PC-9 (cell line): ENCODE results near the gene PCNX3. TPM values are rescaled to one million over a fixed set of nuclear protein-coding genes. Genes with fewer than 3 reads are reported as not detected.
A peak's percentile ranks its signal among the peaks of the same experiment; 100 is the strongest.

ENCODE experiments used
- BruUV-seq: library from RNA; stranded (reverse); fragments of 400-500 nt; replicated peaks from 2 replicates; lab custom pipeline; 2021; lab: Mats Ljungman, UMichigan
- CTCF ChIA-PET: fragments of 300-600 bp; sonication (Branson Sonifier 250); formaldehyde crosslinking; loops from one replicate; lab custom pipeline; 2022; ENCODE audit warnings: antibody characterized with exemption; lab: Charles Lee
- POLR2A ChIA-PET: fragments of 300-600 bp; sonication (Branson Sonifier 250); formaldehyde crosslinking; loops from one replicate; lab custom pipeline; 2022; ENCODE audit warnings: antibody characterized with exemption; ENCODE audit not compliant: unreplicated experiment; lab: Charles Lee
- DNase-seq, 2 experiments: peaks; one replicate each; pipeline versions ENCODE4 v3.0.0 to v3.0.0-alpha.2; 2015 to 2022; ENCODE audit warnings: mixed read lengths in 1 of 2
- H2AFZ ChIP-seq: fragments of 200-600 bp; sonication (generic); 2 replicates; pipeline ENCODE4 v1.8.1; 2017; ENCODE audit warnings: antibody characterized with exemption
- H3F3A ChIP-seq: fragments of 200-600 bp; sonication (generic); 2 replicates; pipeline ENCODE4 v1.8.1; 2017; ENCODE audit warnings: antibody characterized with exemption, mild to moderate bottlenecking, low read depth; ENCODE audit not compliant: insufficient read depth
- H3K27ac ChIP-seq: fragments of 200-600 bp; sonication (generic); 2 replicates; pipeline ENCODE4 v1.6.1; 2016; ENCODE audit warnings: mixed run types
- H3K27me3 ChIP-seq: fragments of 200-600 bp; sonication (generic); 2 replicates; pipeline ENCODE4 v1.6.1; 2016; ENCODE audit warnings: low read depth, mixed run types; ENCODE audit not compliant: insufficient read depth
- H3K36me3 ChIP-seq: fragments of 200-600 bp; sonication (generic); 2 replicates; pipeline ENCODE4 v1.6.1; 2016; ENCODE audit warnings: low read depth, mixed run types
- H3K4me1 ChIP-seq: fragments of 200-600 bp; sonication (generic); replicated peaks from 2 replicates; pipeline ENCODE4 v1.6.1; 2016; ENCODE audit warnings: mixed run types; ENCODE audit not compliant: insufficient read depth
- H3K4me2 ChIP-seq: fragments of 200-600 bp; sonication (generic); 2 replicates; pipeline ENCODE4 v1.6.1; 2017; ENCODE audit warnings: mixed run types
- H3K4me3 ChIP-seq: fragments of 200-600 bp; sonication (generic); 2 replicates; pipeline ENCODE4 v1.6.1; 2016; ENCODE audit warnings: mixed run types
- H3K79me2 ChIP-seq: fragments of 200-600 bp; sonication (generic); 2 replicates; pipeline ENCODE4 v1.6.1; 2017; ENCODE audit warnings: low read depth, mixed run types
- H3K9me2 ChIP-seq: fragments of 200-600 bp; sonication (generic); 2 replicates; pipeline ENCODE4 v1.8.1; 2017; ENCODE audit warnings: mild to moderate bottlenecking; ENCODE audit not compliant: insufficient read depth
- H3K9me3 ChIP-seq: fragments of 200-600 bp; sonication (generic); 2 replicates; pipeline ENCODE4 v1.8.1; 2016; ENCODE audit warnings: low read depth; ENCODE audit not compliant: insufficient read depth
- H4K20me1 ChIP-seq: fragments of 200-600 bp; sonication (generic); 2 replicates; pipeline ENCODE4 v1.8.1; 2017; ENCODE audit not compliant: insufficient read depth
- CTCF ChIP-seq: fragments of 200-600 bp; sonication (generic); conservative IDR thresholded peaks from 2 replicates; pipeline ENCODE4 v1.6.1; 2017; ENCODE audit warnings: mixed run types, antibody characterized with exemption, mild to moderate bottlenecking, moderate library complexity
- EZH2 ChIP-seq: fragments of 200-600 bp; sonication (generic); IDR thresholded peaks from 2 replicates; pipeline ENCODE4 v1.8.0; 2017; ENCODE audit warnings: antibody characterized with exemption, low read depth
- intact Hi-C: fragments of 100-400 bp; cut with micrococcal nuclease; formaldehyde crosslinking; loops from one replicate; pipeline ENCODE4 v1.10.0; 2022; ENCODE audit not compliant: unreplicated experiment
- total RNA-seq: library from RNA; stranded (reverse); gene quantifications from 2 replicates; pipeline ENCODE4 v1.2.3, GENCODE V29; 2021

The PCNX3 gene
- total RNA-seq, 1 experiment from 2014 or later = 76.9 TPM

- Histone ChIP-seq H3K36me3 (peaks cover 22% of the 10 kb centered on the region), H3K27ac (peak overlapping the region; percentile 80), H3K79me2 (peaks cover 24% of the 10 kb centered on the region), H3F3A (peaks cover 14% of the 10 kb centered on the region), H4K20me1 (peaks cover 6% of the 10 kb centered on the region), H3K9me3 (no peaks in the 10 kb centered on the region), H2AFZ (peak overlapping the region; percentile 87), H3K27me3 (no peaks in the 10 kb centered on the region), H3K4me1 (peaks cover 20% of the 10 kb centered on the region), H3K4me3 (peak overlapping the region; percentile 99), H3K4me2 (peak overlapping the region; percentile 96), H3K9me2 (no peaks in the 10 kb centered on the region)
- no TSS peak for BruUV-seq
- ChIA-PET CTCF (interaction anchor here (0.5 to 0.9 kb wide), 3 partner anchors 42 to 225 kb away, joined by 3 to 9 read pairs (median 8); partner anchors contain the start of gene FIBP), POLR2A (interaction anchor here (0.5 to 1.0 kb wide), 4 partner anchors 15 to 227 kb away, joined by 4 to 13 read pairs (median 7); partner anchors contain the start of gene CCDC85B)
- DNase-seq = peak in 1 of 2 experiments; percentile 46
- TF ChIP-seq EZH2 (no peak), CTCF (no peak)
- intact Hi-C loops = loop anchor here (1.0 kb wide), 3 partner anchors 25 to 195 kb away; partner anchors contain the start of genes CFL1, PCNX3 and SIPA1
These were observed 48.1 kb downstream of the PCNX3 start for GRCh38 chr11:65663639-65664200.

- no TSS peak for BruUV-seq
- POLR2A ChIA-PET = no interaction called here
These were observed 56.7 kb downstream of the PCNX3 start for GRCh38 chr11:65672180-65672860.

GRCh38 chr11:65672982-65673381 is 57.4 kb downstream of the PCNX3 start:
- POLR2A ChIA-PET = no interaction called here

More at GRCh38 chr11:65672180-65672860, 56.7 kb downstream of the PCNX3 start:
- Histone ChIP-seq H3F3A (0 out of 2 replicates have a peak, but pooled peaks cover 8% of the 10 kb centered on the region), H3K4me3 (no peak overlapping the region), H3K9me2 (no peaks in the 10 kb centered on the region), H3K27me3 (no peaks in the 10 kb centered on the region), H3K79me2 (no peaks in the 10 kb centered on the region), H4K20me1 (no peaks in the 10 kb centered on the region), H3K4me1 (no peaks in the 10 kb centered on the region), H3K27ac (no peak overlapping the region), H3K36me3 (no peaks in the 10 kb centered on the region), H3K4me2 (no peak overlapping the region), H3K9me3 (no peaks in the 10 kb centered on the region), H2AFZ (no peak overlapping the region)
- intact Hi-C loops = no loop called here
- TF ChIP-seq CTCF (no peak), EZH2 (no peak)
- no peak for DNase-seq
- CTCF ChIA-PET = no interaction called here

More at GRCh38 chr11:65672982-65673381, 57.4 kb downstream of the PCNX3 start:
- intact Hi-C loops = no loop called here
- Histone ChIP-seq H3K4me3 (no peak overlapping the region), H2AFZ (no peak overlapping the region), H3K4me1 (no peaks in the 10 kb centered on the region), H3K9me2 (no peaks in the 10 kb centered on the region), H3K36me3 (no peaks in the 10 kb centered on the region), H3K27me3 (no peaks in the 10 kb centered on the region), H3K9me3 (no peaks in the 10 kb centered on the region), H4K20me1 (no peaks in the 10 kb centered on the region), H3K79me2 (no peaks in the 10 kb centered on the region), H3K27ac (no peak overlapping the region), H3K4me2 (no peak overlapping the region), H3F3A (0 out of 2 replicates have a peak, but pooled peaks cover 8% of the 10 kb centered on the region)
- DNase-seq = no peak
- no TSS peak for BruUV-seq
- TF ChIP-seq CTCF (no peak), EZH2 (no peak)
- CTCF ChIA-PET = no interaction called here
